ENCODE measurements around the gene CAMK2D. TPM values are rescaled to one million over a fixed set of nuclear protein-coding genes. Genes with fewer than 3 reads are reported as not detected.

CAMK2D gene
- total and polyA plus RNA-seq, 7 donors, result 24.3 to 78.1 (median 54.0) TPM

DNA sequence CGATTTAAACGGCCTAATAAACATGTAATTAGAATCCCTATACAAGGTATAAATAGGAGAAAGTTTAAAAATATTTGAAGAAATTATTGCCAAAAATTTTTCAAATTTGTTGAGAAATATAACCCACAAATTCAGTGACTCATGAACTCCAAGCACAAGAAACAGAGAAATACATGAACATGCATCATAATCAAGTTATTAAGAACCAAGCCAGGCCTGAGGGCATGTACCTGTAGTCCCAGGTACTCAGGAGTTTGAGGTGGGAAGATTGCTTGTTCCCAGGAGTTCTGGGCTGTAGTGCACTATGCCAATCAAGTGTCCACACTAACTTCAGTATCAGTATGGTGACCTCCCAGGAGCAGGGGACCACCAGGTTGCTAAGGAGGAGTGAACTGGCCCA is 341.9 kb downstream of the CAMK2D start:
- intact Hi-C loops (cut with DNase I), result no loop called here
- DNase-seq, result no peak
- H3K4me3 ChIP-seq, result no peak overlapping the region
- TF ChIP-seq POLR2A (IDR thresholded peaks at IDR 0.05) (no peak), POLR2AphosphoS5 (IDR thresholded peaks at IDR 0.05) (no peak), EP300 (IDR thresholded peaks at IDR 0.05) (no peak)
- TF ChIP-seq, protein P1, sequence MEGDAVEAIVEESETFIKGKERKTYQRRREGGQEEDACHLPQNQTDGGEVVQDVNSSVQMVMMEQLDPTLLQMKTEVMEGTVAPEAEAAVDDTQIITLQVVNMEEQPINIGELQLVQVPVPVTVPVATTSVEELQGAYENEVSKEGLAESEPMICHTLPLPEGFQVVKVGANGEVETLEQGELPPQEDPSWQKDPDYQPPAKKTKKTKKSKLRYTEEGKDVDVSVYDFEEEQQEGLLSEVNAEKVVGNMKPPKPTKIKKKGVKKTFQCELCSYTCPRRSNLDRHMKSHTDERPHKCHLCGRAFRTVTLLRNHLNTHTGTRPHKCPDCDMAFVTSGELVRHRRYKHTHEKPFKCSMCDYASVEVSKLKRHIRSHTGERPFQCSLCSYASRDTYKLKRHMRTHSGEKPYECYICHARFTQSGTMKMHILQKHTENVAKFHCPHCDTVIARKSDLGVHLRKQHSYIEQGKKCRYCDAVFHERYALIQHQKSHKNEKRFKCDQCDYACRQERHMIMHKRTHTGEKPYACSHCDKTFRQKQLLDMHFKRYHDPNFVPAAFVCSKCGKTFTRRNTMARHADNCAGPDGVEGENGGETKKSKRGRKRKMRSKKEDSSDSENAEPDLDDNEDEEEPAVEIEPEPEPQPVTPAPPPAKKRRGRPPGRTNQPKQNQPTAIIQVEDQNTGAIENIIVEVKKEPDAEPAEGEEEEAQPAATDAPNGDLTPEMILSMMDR (IDR thresholded peaks at IDR 0.05), result no peak
- no peaks in the 10 kb centered on the region for H3K36me3 ChIP-seq
- H3K9me3 ChIP-seq, result peaks cover 0 to 4% (median 0%) of the 10 kb centered on the region in 4 donors
- H3K27ac ChIP-seq, result no peak overlapping the region
- 93 to 98% methylated on average over 2 of the region's 2 CpGs for WGBS, 2 donors
- H3K4me1 ChIP-seq, result no peaks in the 10 kb centered on the region
- H3K27me3 ChIP-seq, result no peaks in the 10 kb centered on the region

DNA sequence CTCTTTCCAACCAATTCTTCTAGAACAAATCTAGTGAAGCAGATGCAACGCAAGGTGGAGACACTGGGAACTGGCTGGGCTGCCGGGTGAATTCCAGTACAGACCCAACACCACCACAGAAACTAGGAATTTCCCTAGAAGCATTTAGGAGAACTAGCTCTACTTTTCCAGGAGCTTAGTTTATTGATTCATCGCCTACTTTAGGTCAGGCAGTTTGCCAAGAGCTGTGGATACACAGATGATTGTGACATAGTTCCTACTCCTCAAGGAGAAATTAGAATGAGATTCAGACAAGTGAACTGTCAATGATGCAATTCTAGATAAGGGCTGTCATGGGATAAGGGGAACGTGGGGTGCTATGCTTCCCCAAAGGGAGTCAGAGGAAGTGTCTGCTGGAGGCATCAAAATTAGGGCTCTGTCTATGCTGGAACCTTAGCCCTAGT is 350.0 kb downstream of the CAMK2D start:
- DNase-seq, result no peak
- Histone ChIP-seq H3K4me3 (no peak overlapping the region), H3K36me3 (no peaks in the 10 kb centered on the region), H3K27me3 (no peaks in the 10 kb centered on the region), H3K27ac (no peak overlapping the region), H3K4me1 (no peaks in the 10 kb centered on the region), H3K9me3 (no peaks in the 10 kb centered on the region)
- TF ChIP-seq POLR2A (IDR thresholded peaks at IDR 0.05) (no peak), POLR2AphosphoS5 (IDR thresholded peaks at IDR 0.05) (peak in 1 of 4 donors; percentile 20)
- intact Hi-C loops (cut with DNase I), result no loop called here
- 54 to 65% methylated on average over 4 of the region's 4 CpGs for WGBS, 2 donors

DNA sequence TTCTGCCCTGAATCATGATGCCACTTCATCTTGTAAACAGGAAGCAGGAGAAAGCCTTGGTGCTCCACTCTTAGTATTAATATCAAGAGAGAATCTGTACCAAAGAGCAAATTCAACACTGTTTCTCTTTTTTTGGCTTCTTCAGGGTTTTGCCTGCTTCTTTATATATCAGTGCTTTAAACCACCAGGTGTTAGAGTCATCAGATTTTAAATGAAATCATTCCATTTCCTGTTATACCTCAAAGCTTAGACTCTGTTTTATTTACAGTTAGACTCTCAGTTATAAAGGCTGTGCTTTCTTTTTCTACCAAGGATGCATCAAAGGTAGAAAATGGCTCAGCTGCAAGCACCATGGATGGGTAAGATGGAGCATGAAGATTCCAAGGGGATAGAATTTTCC is 350.9 kb downstream of the CAMK2D start:
- no peak for DNase-seq
- TF ChIP-seq, protein P1 (IDR thresholded peaks at IDR 0.05), result no peak
- no peak for TF ChIP-seq POLR2AphosphoS5 (IDR thresholded peaks at IDR 0.05)
- no peak for TF ChIP-seq POLR2A (IDR thresholded peaks at IDR 0.05)
- intact Hi-C loops (cut with DNase I), result no loop called here
- H3K4me3 ChIP-seq, result no peak overlapping the region
- H3K9me3 ChIP-seq, result no peaks in the 10 kb centered on the region
- H3K27ac ChIP-seq, result no peak overlapping the region
- H3K4me1 ChIP-seq, result no peaks in the 10 kb centered on the region
- H3K36me3 ChIP-seq, result no peaks in the 10 kb centered on the region
- H3K27me3 ChIP-seq, result no peaks in the 10 kb centered on the region

DNA sequence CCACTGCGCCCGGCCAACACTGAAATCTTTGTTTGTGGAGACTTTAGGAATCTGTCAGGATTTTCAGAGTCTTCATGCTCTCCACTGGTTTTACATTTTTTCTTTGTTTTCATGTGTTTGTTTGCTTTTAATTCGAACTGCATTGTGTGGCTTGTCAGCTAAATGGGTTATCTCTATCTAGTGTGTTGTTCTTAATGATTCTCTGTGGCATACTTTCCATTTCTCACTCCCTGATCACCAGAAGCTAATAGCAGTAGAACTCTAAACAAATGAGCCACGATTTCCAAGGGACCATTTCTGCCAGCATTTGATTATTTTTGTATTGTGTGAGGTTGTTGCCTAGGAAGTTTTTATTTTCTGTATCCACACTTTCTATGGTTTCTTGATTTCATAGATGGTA is 352.4 kb downstream of the CAMK2D start:
- no peak for TF ChIP-seq POLR2A (IDR thresholded peaks at IDR 0.05)
- TF ChIP-seq, protein P1 (IDR thresholded peaks at IDR 0.05), result no peak
- WGBS, 2 donors, result 54 to 68% methylated on average over 4 of the region's 4 CpGs
- intact Hi-C loops (cut with DNase I), result no loop called here
- Histone ChIP-seq H3K4me1 (peaks cover 0 to 4% (median 0%) of the 10 kb centered on the region in 4 donors), H3K27me3 (no peaks in the 10 kb centered on the region), H3K9me3 (no peaks in the 10 kb centered on the region), H3K4me3 (no peak overlapping the region), H3K36me3 (no peaks in the 10 kb centered on the region), H3K27ac (no peak overlapping the region)
- DNase-seq, result no peak

DNA sequence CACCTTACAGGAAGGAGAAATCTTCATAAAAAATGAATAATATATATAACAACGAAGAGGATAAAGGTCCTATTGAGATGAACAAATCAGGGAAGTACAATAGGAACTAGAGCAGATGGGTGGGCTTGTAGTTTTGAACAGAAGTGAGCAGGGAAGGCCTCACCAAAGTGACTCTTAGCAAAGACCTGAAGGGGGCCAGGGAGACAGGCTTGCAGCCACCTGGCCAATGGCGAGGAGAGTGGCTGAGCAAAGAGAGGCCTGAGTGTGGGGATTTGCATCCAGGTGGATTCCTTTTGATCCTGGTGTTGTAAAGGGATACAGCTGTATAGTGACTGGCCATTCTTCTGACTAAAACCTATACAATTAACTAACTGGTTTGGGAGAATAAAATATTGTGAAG is 354.1 kb downstream of the CAMK2D start:
- Histone ChIP-seq H3K4me1 (peaks cover 0 to 4% (median 0%) of the 10 kb centered on the region in 4 donors), H3K36me3 (no peaks in the 10 kb centered on the region), H3K4me3 (no peak overlapping the region), H3K27me3 (no peaks in the 10 kb centered on the region), H3K27ac (no peak overlapping the region), H3K9me3 (no peaks in the 10 kb centered on the region)
- TF ChIP-seq POLR2A (IDR thresholded peaks at IDR 0.05), result no peak
- TF ChIP-seq EP300 (IDR thresholded peaks at IDR 0.05), result no peak
- TF ChIP-seq, protein P1 (IDR thresholded peaks at IDR 0.05), result no peak
- no peak for TF ChIP-seq POLR2AphosphoS5 (IDR thresholded peaks at IDR 0.05)
- no peak for DNase-seq
- WGBS, 2 donors, result 70 to 87% methylated on average over 2 of the region's 2 CpGs
- intact Hi-C loops (cut with DNase I), result no loop called here

Data from sigmoid colon (tissue), 7 donors.